ENCODE measurements around the gene NGB. TPM values are rescaled to one million over a fixed set of nuclear protein-coding genes. Genes with fewer than 3 reads are reported as not detected.
"Not testable (repeated sequence)": the region's sequence is repeated elsewhere in the genome, so short reads cannot be mapped to it uniquely, and the experiment has no call there.

NGB gene
- total RNA-seq, 5 donors from 2014 or later (not counting 1 experiment from before 2014, with no cell fraction given): not detected

DNA sequence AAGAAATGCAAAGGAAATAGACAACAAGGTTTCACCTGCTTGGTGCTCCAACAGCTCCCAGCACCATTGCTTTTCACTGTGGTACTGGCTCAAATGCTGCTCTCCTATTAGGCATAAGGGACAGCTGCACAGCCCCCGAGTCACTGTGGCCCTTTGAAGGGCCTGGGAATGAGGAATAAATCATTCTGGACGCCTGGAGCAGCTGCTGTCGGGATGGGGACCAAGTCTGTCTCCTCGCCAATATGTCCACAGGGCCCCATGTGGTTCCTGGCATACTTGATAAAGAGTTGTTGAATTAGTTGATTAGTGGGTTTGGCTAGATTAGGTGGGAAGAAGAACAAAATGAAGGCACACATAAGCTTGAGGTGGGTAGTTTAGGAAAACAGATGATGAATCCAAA is 13.1 kb upstream of the NGB start:
- no peak for DNase-seq
- Mint-ChIP-seq H3K9me3 (no peaks in the 10 kb centered on the region), H3K27me3 (no peaks in the 10 kb centered on the region), H3K4me1 (no peaks in the 10 kb centered on the region), H3K27ac (no peak overlapping the region), H3K36me3 (peaks cover 47% of the 10 kb centered on the region), H3K4me3 (no peak overlapping the region)
- no peak for ATAC-seq (replicated peaks in 1 of 4)
- no peak overlapping the region for H3K4me3 ChIP-seq (ENCODE audit: control insufficient read depth in 1 of 2, extremely low read depth in 1 of 2, low read length in 1 of 2)
- POLR2A ChIA-PET: interaction anchor here in 1 of 2 donors (0.7 kb wide), 1 partner anchor 168 kb away, joined by 3 read pairs; no protein-coding TSS in a partner anchor
- H3K27me3 ChIP-seq (replicated peaks in 1 of 2; ENCODE audit: control insufficient read depth in 2 of 2, extremely low read depth in 1 of 2, insufficient read depth in 2 of 2, low read length in 1 of 2): no peaks in the 10 kb centered on the region
- CTCF ChIA-PET: no interaction called here
- H3K9me3 ChIP-seq: no peaks in the 10 kb centered on the region
- H3K4me1 ChIP-seq (ENCODE audit: control insufficient read depth in 1 of 2, extremely low read depth in 1 of 2, insufficient read depth in 2 of 2, low read length in 2 of 2): no peaks in the 10 kb centered on the region
- H3K27ac ChIP-seq (ENCODE audit: low read length): no peak overlapping the region
- 86% methylated on average over 4 of the region's 4 CpGs for WGBS (ENCODE audit: insufficient coverage)
- H3K36me3 ChIP-seq (ENCODE audit: control insufficient read depth in 2 of 2, extremely low read depth in 1 of 2, insufficient read depth in 1 of 2, low read length in 1 of 2): peaks cover 2 to 7% of the 10 kb centered on the region in 2 donors

DNA sequence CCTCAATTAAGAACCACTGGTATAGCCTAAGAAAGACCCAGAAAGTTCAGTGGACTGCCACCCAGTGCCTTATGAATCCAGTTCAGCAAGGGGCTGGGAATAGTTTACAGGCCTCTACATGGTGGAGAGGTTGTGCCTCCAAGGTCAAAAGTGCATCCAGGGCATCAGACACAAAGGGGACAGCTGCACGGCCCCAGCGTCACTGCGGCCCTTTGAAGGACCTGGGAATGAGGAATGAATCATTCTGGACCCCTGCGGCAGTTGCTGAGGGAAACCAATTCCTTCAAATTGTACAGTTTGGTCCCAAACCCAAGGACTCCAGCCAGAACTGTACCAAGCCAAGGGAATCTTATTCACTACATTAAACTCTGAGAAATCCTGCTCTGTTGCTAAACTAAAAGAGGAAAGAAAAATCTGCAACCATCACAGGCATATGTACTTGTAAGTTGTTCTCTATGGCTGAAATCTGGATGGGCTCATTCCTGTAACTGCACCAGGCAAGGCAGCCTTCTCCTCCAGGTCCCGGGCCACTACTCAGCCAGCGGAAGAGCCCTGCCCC is 10.9 kb upstream of the NGB start:
- Histone ChIP-seq H3K36me3 (ENCODE audit: control insufficient read depth in 2 of 2, extremely low read depth in 1 of 2, insufficient read depth in 1 of 2, low read length in 1 of 2) (peaks cover 2 to 7% of the 10 kb centered on the region in 2 donors), H3K27me3 (replicated peaks in 1 of 2; ENCODE audit: control insufficient read depth in 2 of 2, extremely low read depth in 1 of 2, insufficient read depth in 2 of 2, low read length in 1 of 2) (no peaks in the 10 kb centered on the region), H3K4me1 (ENCODE audit: control insufficient read depth in 1 of 2, extremely low read depth in 1 of 2, insufficient read depth in 2 of 2, low read length in 2 of 2) (no peaks in the 10 kb centered on the region), H3K4me3 (ENCODE audit: control insufficient read depth in 1 of 2, extremely low read depth in 1 of 2, low read length in 1 of 2) (no peak overlapping the region), H3K9me3 (no peaks in the 10 kb centered on the region), H3K27ac (ENCODE audit: low read length) (no peak overlapping the region)
- no peak overlapping the region for H3K27ac Mint-ChIP-seq
- no peak for ATAC-seq (replicated peaks in 1 of 4)
- H3K9me3 Mint-ChIP-seq: no peaks in the 10 kb centered on the region
- H3K36me3 Mint-ChIP-seq: peaks cover 41% of the 10 kb centered on the region
- CTCF ChIA-PET: no interaction called here
- no peak for DNase-seq
- H3K4me3 Mint-ChIP-seq: no peak overlapping the region
- WGBS (ENCODE audit: insufficient coverage): 100% methylated on average over 1 of the region's 6 CpGs
- POLR2A ChIA-PET: no interaction called here
- H3K4me1 Mint-ChIP-seq: no peaks in the 10 kb centered on the region
- H3K27me3 Mint-ChIP-seq: no peaks in the 10 kb centered on the region

DNA sequence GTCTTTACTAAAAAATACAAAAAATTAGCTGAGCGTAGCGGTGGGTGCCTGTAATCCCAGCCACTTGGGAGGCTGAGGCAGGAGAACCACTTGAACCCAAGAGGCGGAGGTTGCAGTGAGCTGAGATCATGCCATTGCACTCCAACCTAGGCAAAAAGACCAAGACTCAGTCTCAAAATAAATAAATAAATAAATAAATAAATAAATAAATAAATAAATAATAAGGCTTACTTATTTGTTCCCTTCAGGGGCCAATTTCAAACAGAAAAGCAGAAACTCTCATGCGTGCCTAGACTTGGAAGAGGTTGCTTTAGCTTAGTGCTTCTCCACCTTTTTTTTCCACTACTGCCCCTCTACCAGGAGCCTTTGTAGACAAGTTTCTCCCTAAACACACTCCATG is 9.9 kb upstream of the NGB start:
- H3K9me3 Mint-ChIP-seq; H3K9me3 ChIP-seq; H3K36me3 ChIP-seq (ENCODE audit: control insufficient read depth in 2 of 2, extremely low read depth in 1 of 2, insufficient read depth in 1 of 2, low read length in 1 of 2); H3K4me3 ChIP-seq (ENCODE audit: control insufficient read depth in 1 of 2, extremely low read depth in 1 of 2, low read length in 1 of 2); DNase-seq; H3K27me3 ChIP-seq (replicated peaks in 1 of 2; ENCODE audit: control insufficient read depth in 2 of 2, extremely low read depth in 1 of 2, insufficient read depth in 2 of 2, low read length in 1 of 2); H3K4me1 Mint-ChIP-seq; H3K27ac ChIP-seq (ENCODE audit: low read length); ATAC-seq (replicated peaks in 1 of 4); H3K4me1 ChIP-seq (ENCODE audit: control insufficient read depth in 1 of 2, extremely low read depth in 1 of 2, insufficient read depth in 2 of 2, low read length in 2 of 2); H3K27ac Mint-ChIP-seq; POLR2A ChIA-PET; H3K27me3 Mint-ChIP-seq; CTCF ChIA-PET; H3K4me3 Mint-ChIP-seq: not testable (repeated sequence)
- WGBS (ENCODE audit: insufficient coverage): no CpG with 5 or more reads among the region's 4 CpGs
- peaks cover 33% of the 10 kb centered on the region for H3K36me3 Mint-ChIP-seq

DNA sequence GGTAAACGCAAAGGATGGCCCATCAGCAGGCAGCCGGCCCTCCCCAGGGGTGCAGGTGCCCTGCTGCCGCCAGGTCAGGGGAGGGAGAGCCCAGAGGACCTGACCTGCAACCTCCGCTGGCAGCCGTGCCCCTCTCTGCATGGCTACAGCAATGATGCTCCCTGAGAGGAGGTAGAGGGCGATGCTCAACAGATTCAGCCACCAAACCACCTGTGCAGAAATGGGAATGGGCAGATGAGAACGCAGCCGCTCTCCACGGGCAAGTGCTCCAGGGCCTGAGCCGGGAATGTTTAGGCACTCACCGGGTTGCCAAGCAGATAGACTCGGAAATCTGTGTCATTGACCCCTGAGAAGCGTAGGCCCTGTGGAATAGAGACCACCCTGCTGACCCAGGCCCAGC is 8.7 kb upstream of the NGB start:
- no peaks in the 10 kb centered on the region for H3K4me1 ChIP-seq (ENCODE audit: control insufficient read depth in 1 of 2, extremely low read depth in 1 of 2, insufficient read depth in 2 of 2, low read length in 2 of 2)
- CTCF ChIA-PET: interaction anchor here in 1 of 2 donors (0.5 kb wide), 1 partner anchor 330 kb away, joined by 3 read pairs; no protein-coding TSS in a partner anchor
- no peak overlapping the region for H3K4me3 Mint-ChIP-seq
- 95% methylated on average over 6 of the region's 13 CpGs for WGBS (ENCODE audit: insufficient coverage)
- no peaks in the 10 kb centered on the region for H3K9me3 Mint-ChIP-seq
- no peaks in the 10 kb centered on the region for H3K4me1 Mint-ChIP-seq
- POLR2A ChIA-PET: no interaction called here
- DNase-seq (no peak), ATAC-seq (replicated peaks in 1 of 4) (no peak)
- peaks cover 21% of the 10 kb centered on the region for H3K36me3 Mint-ChIP-seq
- H3K9me3 ChIP-seq: no peaks in the 10 kb centered on the region
- H3K27ac Mint-ChIP-seq: no peak overlapping the region
- no peaks in the 10 kb centered on the region for H3K27me3 ChIP-seq (replicated peaks in 1 of 2; ENCODE audit: control insufficient read depth in 2 of 2, extremely low read depth in 1 of 2, insufficient read depth in 2 of 2, low read length in 1 of 2)
- no peaks in the 10 kb centered on the region for H3K27me3 Mint-ChIP-seq
- H3K4me3 ChIP-seq (ENCODE audit: control insufficient read depth in 1 of 2, extremely low read depth in 1 of 2, low read length in 1 of 2): no peak overlapping the region
- H3K36me3 ChIP-seq (ENCODE audit: control insufficient read depth in 2 of 2, extremely low read depth in 1 of 2, insufficient read depth in 1 of 2, low read length in 1 of 2): peaks cover 2 to 5% of the 10 kb centered on the region in 2 donors
- H3K27ac ChIP-seq (ENCODE audit: low read length): no peak overlapping the region

DNA sequence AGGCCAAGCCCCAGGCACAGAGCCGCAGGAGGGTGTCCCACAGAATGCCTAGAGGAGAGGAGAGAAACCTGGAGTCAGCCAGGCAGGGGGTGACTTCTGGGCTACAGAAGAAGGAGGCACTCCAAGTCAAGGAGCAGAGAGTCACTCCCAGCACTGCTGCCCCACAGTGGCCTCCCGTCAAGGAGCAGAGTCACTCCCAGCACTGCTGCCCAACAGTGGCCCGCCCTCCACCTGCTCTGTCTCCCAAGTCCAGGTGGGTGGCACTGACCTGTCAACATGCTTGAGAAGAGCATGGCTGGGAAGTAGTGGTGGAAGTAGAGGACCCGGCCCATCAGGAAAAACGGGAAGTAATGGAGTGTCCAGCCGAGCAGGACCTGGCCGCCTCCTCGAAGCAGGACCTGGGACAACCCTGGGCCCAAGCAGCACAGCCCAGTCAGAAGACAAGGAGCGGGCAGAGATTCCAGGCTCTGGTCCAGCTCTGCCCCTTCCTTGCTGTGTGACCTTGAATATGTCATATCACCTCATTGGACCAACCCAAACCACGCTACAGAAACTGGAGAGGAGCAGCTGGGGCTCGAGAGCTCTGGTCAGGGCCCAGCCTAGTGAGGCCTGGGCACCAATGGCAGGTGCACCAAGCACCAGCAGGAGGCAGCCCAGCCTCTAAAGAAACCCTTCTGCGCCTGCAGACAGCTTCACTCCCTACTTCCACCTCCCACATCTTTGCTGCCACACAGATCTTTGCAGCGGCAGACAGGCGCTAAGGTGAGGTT is 7.6 kb upstream of the NGB start:
- no peaks in the 10 kb centered on the region for H3K4me1 ChIP-seq (ENCODE audit: control insufficient read depth in 1 of 2, extremely low read depth in 1 of 2, insufficient read depth in 2 of 2, low read length in 2 of 2)
- H3K4me3 ChIP-seq (ENCODE audit: control insufficient read depth in 1 of 2, extremely low read depth in 1 of 2, low read length in 1 of 2): no peak overlapping the region
- H3K27me3 ChIP-seq (replicated peaks in 1 of 2; ENCODE audit: control insufficient read depth in 2 of 2, extremely low read depth in 1 of 2, insufficient read depth in 2 of 2, low read length in 1 of 2): no peaks in the 10 kb centered on the region
- H3K27me3 Mint-ChIP-seq: no peaks in the 10 kb centered on the region
- H3K4me3 Mint-ChIP-seq: no peak overlapping the region
- H3K9me3 Mint-ChIP-seq: no peaks in the 10 kb centered on the region
- CTCF ChIA-PET: no interaction called here
- H3K36me3 ChIP-seq (ENCODE audit: control insufficient read depth in 2 of 2, extremely low read depth in 1 of 2, insufficient read depth in 1 of 2, low read length in 1 of 2): peaks cover 2 to 3% of the 10 kb centered on the region in 2 donors
- POLR2A ChIA-PET: interaction anchor here in 1 of 2 donors (0.6 kb wide), 1 partner anchor 107 kb away, joined by 15 read pairs; no protein-coding TSS in a partner anchor
- no peak overlapping the region for H3K27ac Mint-ChIP-seq
- ATAC-seq (replicated peaks in 1 of 4) (no peak), DNase-seq (no peak)
- no peaks in the 10 kb centered on the region for H3K4me1 Mint-ChIP-seq
- H3K9me3 ChIP-seq: no peaks in the 10 kb centered on the region
- no peak overlapping the region for H3K27ac ChIP-seq (ENCODE audit: low read length)
- 94% methylated on average over 11 of the region's 14 CpGs for WGBS (ENCODE audit: insufficient coverage)
- H3K36me3 Mint-ChIP-seq: peaks cover 12% of the 10 kb centered on the region

DNA sequence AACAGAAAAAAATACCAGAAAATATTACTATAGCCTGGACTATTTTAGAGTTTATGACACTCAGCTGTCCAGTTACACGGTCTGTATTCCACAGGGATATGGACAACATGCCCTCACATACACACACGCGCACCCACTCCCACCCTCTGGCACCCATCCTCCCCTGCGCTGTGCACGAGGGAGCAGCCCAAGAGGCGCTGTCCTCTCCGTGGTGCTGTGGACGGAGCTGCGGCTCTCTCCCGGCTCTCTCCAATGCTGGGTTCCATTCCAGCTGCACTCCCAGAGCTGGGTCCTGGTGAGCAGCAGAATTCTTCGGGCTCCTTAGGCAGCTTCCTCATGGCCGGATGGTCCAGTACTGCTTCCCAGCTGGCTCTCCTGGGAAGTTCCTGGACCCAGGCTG is 6.0 kb upstream of the NGB start:
- peaks cover 0 to 10% of the 10 kb centered on the region in 2 experiments for H3K27me3 ChIP-seq (replicated peaks in 1 of 2; ENCODE audit: control insufficient read depth in 2 of 2, extremely low read depth in 1 of 2, insufficient read depth in 2 of 2, low read length in 1 of 2)
- 89% methylated on average over 12 of the region's 12 CpGs for WGBS (ENCODE audit: insufficient coverage)
- ChIA-PET POLR2A (no interaction called here), CTCF (no interaction called here)
- Mint-ChIP-seq H3K27me3 (peaks cover 10 to 12% of the 10 kb centered on the region in 2 donors), H3K4me1 (peaks cover 0 to 2% (median 0%) of the 10 kb centered on the region in 3 donors), H3K9me3 (no peaks in the 10 kb centered on the region), H3K4me3 (no peak overlapping the region), H3K36me3 (peaks cover 6% of the 10 kb centered on the region), H3K27ac (no peak overlapping the region)
- H3K9me3 ChIP-seq: no peaks in the 10 kb centered on the region
- no peak for DNase-seq
- peaks cover 2 to 3% of the 10 kb centered on the region in 2 donors for H3K36me3 ChIP-seq (ENCODE audit: control insufficient read depth in 2 of 2, extremely low read depth in 1 of 2, insufficient read depth in 1 of 2, low read length in 1 of 2)
- H3K4me3 ChIP-seq (ENCODE audit: control insufficient read depth in 1 of 2, extremely low read depth in 1 of 2, low read length in 1 of 2): no peak overlapping the region
- no peaks in the 10 kb centered on the region for H3K4me1 ChIP-seq (ENCODE audit: control insufficient read depth in 1 of 2, extremely low read depth in 1 of 2, insufficient read depth in 2 of 2, low read length in 2 of 2)
- no peak overlapping the region for H3K27ac ChIP-seq (ENCODE audit: low read length)
- no peak for ATAC-seq (replicated peaks in 1 of 4)
